Germinal center (tissue), 1 donor: Measurements from ENCODE around the gene ANKS6.

ENCODE experiments used
- DNase-seq: peaks from one replicate; pipeline ENCODE4 v3.0.0; 2012; ENCODE audit warnings: mixed read lengths, low spot score

ANKS6 gene

GRCh38 chr9:98791608-98792490, 4.5 kb downstream of the ANKS6 start:
- DNase-seq, result no peak

- peak; percentile 74 for DNase-seq
These were observed 5.3 kb downstream of the ANKS6 start for GRCh38 chr9:98790842-98791607.

- DNase-seq, result no peak
These were observed 6.1 kb downstream of the ANKS6 start for GRCh38 chr9:98790134-98790841.

- no peak for DNase-seq
These were observed 6.7 kb downstream of the ANKS6 start for GRCh38 chr9:98789483-98790133.

GRCh38 chr9:98787766-98788335, 8.5 kb downstream of the ANKS6 start:
- no peak for DNase-seq

DNA sequence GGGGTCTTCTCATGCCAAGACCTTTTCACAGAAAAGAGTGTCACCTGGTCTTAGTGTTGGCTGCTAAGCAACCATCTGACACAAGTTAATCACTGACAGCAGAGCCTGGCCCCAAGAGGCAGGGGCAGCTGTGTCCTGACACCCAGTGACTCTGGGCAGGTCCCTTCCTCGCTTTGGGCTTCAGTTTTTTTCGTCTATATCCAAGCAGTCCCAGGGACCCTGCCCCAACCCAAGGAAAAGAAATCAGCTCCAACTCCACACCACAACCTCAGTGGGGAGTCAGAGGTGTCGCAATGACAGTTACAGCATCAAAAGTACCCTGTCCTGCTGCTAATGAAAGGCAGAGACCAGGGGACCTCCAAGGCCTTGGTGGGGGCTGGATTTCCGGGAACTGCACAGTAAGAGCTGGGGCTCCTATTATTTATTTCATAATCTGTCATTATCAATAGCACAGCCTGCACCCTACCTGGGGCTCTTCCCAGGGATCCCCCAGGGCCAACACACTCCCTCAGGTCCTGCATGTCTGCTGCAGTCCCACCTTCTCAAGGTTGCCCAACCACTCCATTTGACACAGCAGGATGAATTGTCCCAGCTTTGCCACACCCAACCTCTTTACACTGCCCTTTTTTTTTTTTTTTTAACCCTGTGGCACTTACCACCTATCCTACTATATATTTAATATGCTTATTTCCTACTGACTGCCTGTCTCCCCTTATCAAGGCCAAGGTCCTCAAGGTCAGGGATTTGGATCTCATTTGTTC, 9.4 kb downstream of the ANKS6 start:
- DNase-seq, result no peak

GRCh38 chr9:98784831-98785806, 11.2 kb downstream of the ANKS6 start:
- no peak for DNase-seq

GRCh38 chr9:98783518-98784226, 12.7 kb downstream of the ANKS6 start:
- no peak for DNase-seq

- no peak for DNase-seq
These were observed 14.6 kb downstream of the ANKS6 start for GRCh38 chr9:98781588-98782383.

DNA sequence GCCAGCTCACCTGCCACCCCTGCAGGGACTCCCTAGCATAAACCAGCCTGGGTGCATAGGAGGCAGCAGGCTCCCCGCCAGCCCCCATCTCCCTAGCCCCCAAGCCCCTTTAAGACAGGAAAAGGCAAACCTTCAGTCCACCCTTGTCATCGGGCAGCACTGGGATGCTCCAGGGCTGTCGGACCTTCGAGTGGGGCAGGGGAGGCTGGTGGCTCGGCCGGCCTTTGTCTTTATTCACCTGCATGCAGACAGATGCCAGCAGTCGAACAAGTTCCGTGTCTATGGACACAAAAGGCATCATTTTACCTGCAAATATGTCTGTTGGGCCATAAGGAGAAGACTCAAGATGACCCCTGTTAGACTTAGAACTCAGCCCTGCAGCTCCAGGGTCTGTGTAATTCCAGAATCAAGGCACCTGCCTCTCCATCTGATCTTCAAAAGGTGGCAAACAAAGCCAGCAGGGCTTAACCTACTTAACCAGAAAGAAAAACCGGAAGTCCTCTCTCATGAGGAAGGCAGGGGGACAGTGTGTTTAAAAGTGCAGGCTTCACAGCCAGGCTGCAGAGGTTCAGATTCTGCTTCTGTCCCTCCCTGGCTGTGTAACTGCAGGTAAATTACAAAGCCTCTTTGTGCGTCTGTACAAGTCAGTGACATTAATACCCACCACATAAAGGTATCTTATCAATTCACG, 16.2 kb downstream of the ANKS6 start:
- no peak for DNase-seq

DNA sequence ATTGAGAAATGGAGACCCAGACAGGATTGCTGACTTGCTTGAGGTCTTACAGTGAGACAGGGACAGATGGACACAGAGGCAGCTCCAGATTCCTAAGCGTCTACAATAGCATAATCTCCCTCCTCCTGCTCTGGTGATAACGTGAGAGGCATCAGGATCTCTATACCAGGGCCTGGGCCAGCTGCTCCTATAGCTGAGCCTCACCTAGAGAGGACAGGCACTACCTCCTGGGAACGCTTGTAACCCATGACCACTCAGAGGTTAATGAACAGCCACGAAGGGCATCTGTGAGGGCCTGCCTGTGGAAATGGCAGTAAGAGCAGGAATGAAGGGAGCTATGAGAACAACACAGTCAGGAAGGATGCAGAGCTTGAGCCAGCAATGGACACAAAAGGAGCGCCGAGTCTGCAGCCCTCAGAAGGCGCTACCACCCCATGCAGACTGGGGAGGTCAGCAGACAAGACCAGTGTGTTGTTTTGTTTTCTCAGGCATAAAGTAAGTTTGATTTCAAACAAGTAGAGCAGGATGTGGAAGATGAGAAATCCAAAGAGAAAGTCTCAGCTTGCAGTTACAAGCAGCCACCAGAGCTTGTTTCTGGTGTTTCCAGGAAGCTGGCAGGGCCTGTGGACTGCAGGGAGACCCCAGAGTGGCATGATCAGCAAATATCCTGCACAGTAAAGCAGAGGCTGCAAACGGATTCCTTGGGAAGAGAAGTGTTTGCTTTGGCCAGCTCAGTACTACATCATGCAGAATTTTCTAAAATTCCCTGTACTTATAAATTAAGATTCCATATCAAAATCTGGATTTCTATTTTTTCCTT, 17.4 kb downstream of the ANKS6 start:
- DNase-seq, result no peak

- DNase-seq, result no peak
These were observed 18.1 kb downstream of the ANKS6 start for GRCh38 chr9:98778251-98778650.

GRCh38 chr9:98777618-98778017, 18.7 kb downstream of the ANKS6 start:
- DNase-seq, result no peak

DNA sequence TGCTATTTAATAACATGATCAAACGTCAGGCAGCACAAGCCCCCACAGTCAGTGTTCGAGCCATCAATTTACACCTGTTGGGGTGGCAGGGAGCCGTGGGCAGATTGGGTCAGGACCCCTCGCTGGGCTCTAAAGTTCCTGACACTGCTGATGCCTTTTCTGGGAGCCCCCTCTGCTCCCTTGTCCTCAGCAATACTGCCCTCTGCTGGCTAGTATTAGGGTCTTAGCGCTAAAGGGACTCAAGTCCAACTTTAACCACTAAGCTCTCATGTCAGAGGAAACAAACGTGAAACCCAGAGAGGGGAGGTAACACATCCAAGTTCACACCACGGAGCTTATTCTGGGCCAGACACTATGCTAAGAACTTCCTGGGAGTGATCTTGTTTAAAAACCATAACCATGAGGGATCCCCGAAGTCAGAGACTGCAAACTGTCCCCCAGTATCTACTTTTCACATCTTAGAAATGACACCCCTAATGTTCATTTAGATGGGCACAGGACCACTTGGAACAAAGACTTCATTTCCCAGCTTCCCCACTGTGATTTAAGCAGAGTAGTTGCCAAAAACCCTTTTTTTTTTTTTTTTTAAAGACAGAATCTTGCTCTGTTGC, 20.4 kb downstream of the ANKS6 start:
- DNase-seq, result peak; percentile 77

GRCh38 chr9:98774746-98775145, 21.6 kb downstream of the ANKS6 start:
- DNase-seq, result peak; percentile 56

DNA sequence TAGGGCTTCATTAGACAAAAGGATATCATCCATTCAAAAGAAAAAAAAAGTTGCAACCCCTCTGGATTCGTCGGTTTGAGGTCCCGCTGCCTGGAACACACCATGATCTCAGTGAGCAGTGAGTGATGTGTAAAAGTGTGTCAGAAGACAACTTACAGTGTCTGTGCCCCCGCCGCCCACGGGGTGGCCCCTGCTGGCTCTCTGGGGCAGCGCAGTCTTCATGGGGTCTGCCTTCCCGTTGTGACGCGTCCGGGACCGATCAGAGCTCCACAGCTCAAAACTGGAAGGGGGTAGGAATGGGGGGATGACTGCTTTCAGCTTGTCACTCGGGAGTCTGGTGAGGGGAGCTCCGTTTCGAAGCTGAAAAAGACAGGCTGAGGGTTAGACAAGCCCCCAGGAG, 22.6 kb downstream of the ANKS6 start:
- no peak for DNase-seq
